ENCODE measurements around the gene KCNIP2. TPM values are rescaled to one million over a fixed set of nuclear protein-coding genes. Genes with fewer than 3 reads are reported as not detected.
A peak's percentile ranks its signal among the peaks of the same experiment; 100 is the strongest.

Gene KCNIP2
- total and polyA plus RNA-seq, 2 of the 4 experiments (the other 2 are of a cell fraction) = under 0.01 to 0.87 TPM

DNA sequence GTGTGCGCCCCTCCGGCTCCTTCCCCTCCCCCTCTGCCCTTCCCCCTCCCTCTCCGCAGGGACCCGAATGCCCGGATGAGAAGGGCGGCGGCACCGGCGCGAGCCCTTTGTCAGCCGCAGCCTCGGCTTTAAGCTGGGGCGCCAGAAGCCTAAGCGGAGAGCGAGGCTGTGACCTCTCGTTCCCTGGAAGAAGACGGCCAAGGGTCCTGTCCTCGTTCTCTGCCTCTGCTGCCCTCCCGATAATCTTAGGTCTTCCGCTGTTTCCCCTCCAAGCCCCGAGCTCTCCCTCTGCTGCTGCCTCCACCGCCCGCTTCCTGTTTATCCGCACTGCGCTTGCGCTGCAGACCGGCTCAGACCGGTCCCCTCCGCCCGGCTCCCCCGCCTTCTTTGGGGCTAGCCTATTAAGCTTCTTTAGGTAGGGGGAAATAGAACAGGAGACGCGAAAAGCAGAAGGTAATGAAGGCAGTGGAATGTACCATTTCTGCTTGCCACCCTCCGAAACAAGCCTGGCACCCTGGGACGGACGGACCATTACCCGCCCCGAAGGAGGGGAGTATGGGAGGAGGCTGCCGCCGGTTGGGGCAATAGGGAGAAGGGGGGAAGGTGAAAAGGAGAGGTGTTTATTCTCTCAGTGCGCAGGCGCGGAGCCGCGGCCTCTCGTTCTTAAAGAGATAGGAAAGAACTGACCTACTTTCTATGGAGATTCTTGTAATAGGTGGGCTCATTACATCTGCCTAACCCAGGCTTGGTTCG, 25.3 kb downstream of the KCNIP2 start, which contains the start of gene OGA (continued):
- peak; percentile 100; the same call in 1 of the 2 replicates for TF ChIP-seq CHD1 (IDR thresholded peaks at IDR 0.05; ENCODE audit: low read depth, low read length)
- TF ChIP-seq MAFK (IDR thresholded peaks at IDR 0.05; ENCODE audit: low read depth, low read length) = no peak
- no peak for TF ChIP-seq RFX5 (IDR thresholded peaks at IDR 0.05; ENCODE audit: low read depth, low read length)

DNA sequence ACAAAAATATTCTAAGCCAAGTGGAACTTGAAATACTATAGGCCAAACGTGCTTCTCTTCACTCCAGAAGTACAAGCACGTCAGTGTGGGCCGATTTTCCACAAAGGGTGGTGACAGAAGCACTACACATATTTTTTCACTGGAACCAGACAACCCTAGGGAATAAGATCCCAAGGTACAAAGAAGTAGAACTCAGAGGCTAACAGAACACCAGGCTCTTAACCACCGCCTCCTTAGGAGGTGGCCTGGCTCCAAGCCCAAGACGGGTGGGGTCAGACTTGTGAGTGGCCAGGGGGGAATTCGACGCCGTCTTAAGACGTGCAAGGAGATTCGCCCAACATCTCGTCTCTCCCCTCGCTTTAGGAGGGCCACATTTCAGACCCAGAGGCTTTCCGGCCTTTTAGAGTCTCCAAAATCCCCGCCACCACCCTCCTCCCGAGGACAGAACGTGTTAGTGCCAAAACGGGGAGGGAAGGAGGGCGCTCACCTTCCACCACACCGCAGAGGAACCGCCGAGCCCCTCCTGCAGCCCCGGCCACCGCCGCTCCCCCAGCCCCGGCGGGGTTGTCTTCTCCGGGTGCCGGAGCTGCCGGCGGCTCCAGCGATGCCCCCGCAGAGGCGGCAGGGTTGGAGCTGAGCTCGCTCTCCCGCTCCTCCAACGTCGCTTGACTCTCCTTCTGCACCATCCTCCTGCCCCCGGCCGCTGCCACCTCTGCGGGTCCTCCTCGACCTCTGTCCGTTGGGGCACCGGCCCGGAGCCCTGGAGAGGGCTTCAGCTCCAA, 26.1 kb downstream of the KCNIP2 start:
- no peak overlapping the region for H2BK20ac ChIP-seq (ENCODE audit: low read depth, low read length)
- dilution Hi-C loops (cut with HindIII; ENCODE audit: low sequenced_read_pairs, unreplicated experiment) (no loop called here), in situ Hi-C loops (cut with MboI; ENCODE audit: low sequenced_read_pairs) (loop anchor here (25.0 kb wide), 1 partner anchor 880 kb away; no protein-coding TSS in a partner anchor), intact Hi-C loops (cut with micrococcal nuclease) (no loop called here)
- BruUV-seq (replicated peaks) = no TSS peak
- peak overlapping the region; percentile 70 for H3K4me3 ChIP-seq (ENCODE audit: insufficient read depth, low read depth, low read length)
- H4K20me1 ChIP-seq (ENCODE audit: insufficient read depth, low read length) = peaks cover 56% of the 10 kb centered on the region
- peaks cover 2% of the 10 kb centered on the region for H3K36me3 ChIP-seq (ENCODE audit: control insufficient read depth, insufficient read depth, low read length)
- peak; percentile 38 for ATAC-seq (ENCODE audit: low read depth)
- H3K9ac ChIP-seq (ENCODE audit: low read depth, low read length) = peak overlapping the region; percentile 95
- peak overlapping the region; percentile 90 for H3K27ac ChIP-seq (ENCODE audit: insufficient read depth, low read length)
- peak overlapping the region; percentile 18 to 49; a peak in 1 of 4 replicates for H4K8ac ChIP-seq (ENCODE audit: low read depth in 2 of 2, low read length in 2 of 2)
- peak overlapping the region; percentile 83 for H2BK5ac ChIP-seq (ENCODE audit: low read depth, low read length, poor library complexity, severe bottlenecking)
- H3K56ac ChIP-seq (ENCODE audit: extremely low read depth, insufficient read depth, low read length) = peak overlapping the region; percentile 65
- H3K14ac ChIP-seq (replicated peaks; ENCODE audit: low read depth, low read length) = peak overlapping the region; percentile 89
- peak overlapping the region; percentile 90 for H3K4me2 ChIP-seq (ENCODE audit: low read depth, low read length)
- no peak overlapping the region for H2BK120ac ChIP-seq (ENCODE audit: low read depth, low read length)
- peak overlapping the region; percentile 21 for H2AK5ac ChIP-seq (ENCODE audit: low read depth, low read length)
- no peaks in the 10 kb centered on the region for H3K27me3 ChIP-seq (ENCODE audit: control insufficient read depth, insufficient read depth, low read length)
- peak overlapping the region; percentile 100 for H2AK9ac ChIP-seq (replicated peaks; ENCODE audit: low read depth, low read length, poor library complexity)
- H3K9me1 ChIP-seq (ENCODE audit: insufficient read depth, low read length) = peaks cover 10% of the 10 kb centered on the region; the same call in 1 of the 2 replicates
- peaks cover 6% of the 10 kb centered on the region for H3K4me1 ChIP-seq (ENCODE audit: control insufficient read depth, insufficient read depth, low read length)
- peak overlapping the region; percentile 38; the same call in 1 of the 2 replicates for H4K5ac ChIP-seq (ENCODE audit: low read depth, low read length)
- POLR2A ChIA-PET (ENCODE audit: unreplicated experiment) = interaction anchor here (0.7 kb wide), 2 partner anchors 229 to 1634 kb away, joined by 3 to 8 read pairs; partner anchors contain the start of genes DPCD and POLL
- peak overlapping the region; percentile 97; the same call in 1 of the 2 replicates for H4K91ac ChIP-seq (ENCODE audit: insufficient read depth, low read depth, low read length)
- H3K9me3 ChIP-seq (ENCODE audit: control insufficient read depth, insufficient read depth, low read length) = no peaks in the 10 kb centered on the region
- WGBS, 2 experiments (ENCODE audit: extremely low coverage in 2 of 2, insufficient read length in 1 of 2) = 2% methylated on average over 15 of the region's 44 CpGs; no CpG with 5 or more reads in 1 of the 2 experiments
- H3K18ac ChIP-seq (ENCODE audit: low read depth, low read length) = no peak overlapping the region; the same call in 1 of the 2 replicates
- CTCF ChIA-PET = no interaction called here
- H3K4ac ChIP-seq (ENCODE audit: low read depth, low read length) = peak overlapping the region; percentile 97
- peaks cover 0 to 18% of the 10 kb centered on the region in 2 experiments; a peak in 3 of 4 replicates for H3K79me1 ChIP-seq (ENCODE audit: low read depth in 1 of 2, low read length in 2 of 2)
- peak overlapping the region; percentile 78 for H2AFZ ChIP-seq (replicated peaks; ENCODE audit: low read length, poor library complexity)
- peak; percentile 37; the same call in 1 of the 2 replicates for TF ChIP-seq POLR2A (IDR thresholded peaks at IDR 0.05; ENCODE audit: low read depth, low read length)
- no peak for TF ChIP-seq FOS (IDR thresholded peaks at IDR 0.05; ENCODE audit: low read depth, low read length)
- TF ChIP-seq MAZ (IDR thresholded peaks at IDR 0.05; ENCODE audit: borderline replicate concordance, low read depth, low read length) = peak; percentile 79; the same call in 1 of the 2 replicates
- TF ChIP-seq MXI1 (IDR thresholded peaks at IDR 0.05; ENCODE audit: borderline replicate concordance, low read depth, low read length) = peak; percentile 63; the same call in 1 of the 2 replicates
- TF ChIP-seq, protein P1, sequence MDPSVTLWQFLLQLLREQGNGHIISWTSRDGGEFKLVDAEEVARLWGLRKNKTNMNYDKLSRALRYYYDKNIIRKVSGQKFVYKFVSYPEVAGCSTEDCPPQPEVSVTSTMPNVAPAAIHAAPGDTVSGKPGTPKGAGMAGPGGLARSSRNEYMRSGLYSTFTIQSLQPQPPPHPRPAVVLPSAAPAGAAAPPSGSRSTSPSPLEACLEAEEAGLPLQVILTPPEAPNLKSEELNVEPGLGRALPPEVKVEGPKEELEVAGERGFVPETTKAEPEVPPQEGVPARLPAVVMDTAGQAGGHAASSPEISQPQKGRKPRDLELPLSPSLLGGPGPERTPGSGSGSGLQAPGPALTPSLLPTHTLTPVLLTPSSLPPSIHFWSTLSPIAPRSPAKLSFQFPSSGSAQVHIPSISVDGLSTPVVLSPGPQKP (IDR thresholded peaks at IDR 0.05; ENCODE audit: borderline replicate concordance, low read depth, low read length) = no peak
- H2BK15ac ChIP-seq (ENCODE audit: low read depth, low read length) = no peak overlapping the region
- peak overlapping the region; percentile 64 for H3K23ac ChIP-seq (ENCODE audit: low read depth, low read length)
- peak; percentile 95 for DNase-seq

Measured in IMR-90 (cell line).